Right cardiac atrium (tissue), 5 donors: ENCODE results near the gene RFFL. TPM values are rescaled to one million over a fixed set of nuclear protein-coding genes. Genes with fewer than 3 reads are reported as not detected.
"Not testable (repeated sequence)": the region's sequence is repeated elsewhere in the genome, so short reads cannot be mapped to it uniquely, and the experiment has no call there.

Source experiments
- ATAC-seq, 2 donors: fragments of 200-7000 bp; cut with Tn5 transposase; one replicate each; pipeline versions ENCODE4 v1.8.0 to v1.9.1; 2020; ENCODE audit warnings: moderate library complexity in 2 of 2, mild to moderate bottlenecking in 1 of 2
- DNase-seq, 3 donors: peaks; one replicate each; pipeline ENCODE4 v3.0.0-alpha.2; 2020
- H3K27ac ChIP-seq: one replicate; pipeline ENCODE4 v1.5.1; 2013; ENCODE audit warnings: mild to moderate bottlenecking, low read length, control low read depth, moderate library complexity
- H3K27me3 ChIP-seq: one replicate; pipeline ENCODE4 v1.6.1; 2013; ENCODE audit not compliant: control insufficient read depth, insufficient read depth
- H3K4me1 ChIP-seq: one replicate; pipeline ENCODE4 v1.6.1; 2013; ENCODE audit warnings: low read length; ENCODE audit not compliant: control insufficient read depth, insufficient read depth
- H3K4me3 ChIP-seq: one replicate; pipeline ENCODE4 v1.5.1; 2013; ENCODE audit warnings: low read length, control low read depth
- H3K9me3 ChIP-seq: one replicate; pipeline ENCODE4 v1.6.1; 2013; ENCODE audit warnings: low read length; ENCODE audit not compliant: control insufficient read depth
- WGBS: extraction: QIAGEN DNeasy Blood & Tissue Kit; methylation state at CpG from one replicate; pipeline ENCODE4 v1.1.7; 2013; 5-methylcytosine and 5-hydroxymethylcytosine counted together
- intact Hi-C, 4 donors: fragments of 100-400 bp; cut with DNase I; formaldehyde crosslinking; loops; one replicate each; pipeline versions ENCODE4 v1.11.0 to v1.14.0; 2022 to 2023
- polyA plus RNA-seq: library from polyadenylated mRNA; stranded (reverse); fragments of 200-250 nt; gene quantifications from one replicate; pipeline ENCODE4 v1.2.3, GENCODE V29; 2013
- total RNA-seq, 4 donors: library from RNA; stranded (reverse); fragmentation: NEBNext Ultra II Directional; extraction: Animal tissue kit (Norgen Biotek cat#: 25700); gene quantifications; one replicate each; pipeline ENCODE4 v1.2.1, GENCODE V29; 2021
- donor health status: healthy with polysubstance abuse.
- donor health status: DM: no; HTN: yes; CAD: no.
- donor health status: DM: no; HTN: no; CAD: no.
- donor health status: DM: no; HTN: yes; CAD: no; lungs with severe emphysema.
- donor health status: DM: yes; HTN: yes; CAD: no.

Gene RFFL
- total and polyA plus RNA-seq, 5 donors = 5.7 to 20.0 (median 18.0) TPM

GRCh38 chr17:35002876-35003551, 60.5 kb downstream of the RFFL start:
- DNase-seq (peak; percentile 34 to 77 (median 69)), ATAC-seq (peak; percentile 56 to 80)
- H3K9me3 ChIP-seq = no peaks in the 10 kb centered on the region
- no peak overlapping the region for H3K4me3 ChIP-seq
- H3K27me3 ChIP-seq = no peaks in the 10 kb centered on the region
- H3K4me1 ChIP-seq = no peaks in the 10 kb centered on the region
- H3K27ac ChIP-seq = peak overlapping the region; percentile 40
- intact Hi-C loops = loop anchor here in 1 of 4 donors (10.0 kb wide), 1 partner anchor 62 kb away; the partner anchor contains the start of gene RFFL
- 67% methylated on average over 15 of the region's 15 CpGs for WGBS

- intact Hi-C loops = loop anchor here in 1 of 4 donors (10.0 kb wide), 1 partner anchor 63 kb away; the partner anchor contains the start of gene RFFL
- Histone ChIP-seq H3K27ac (no peak overlapping the region), H3K4me3 (no peak overlapping the region), H3K27me3 (no peaks in the 10 kb centered on the region), H3K4me1 (peaks cover 2% of the 10 kb centered on the region), H3K9me3 (no peaks in the 10 kb centered on the region)
- ATAC-seq (no peak), DNase-seq (no peak)
- 82% methylated on average over 2 of the region's 2 CpGs for WGBS
Measured at GRCh38 chr17:35001549-35001948, 62.0 kb downstream of the RFFL start.

GRCh38 chr17:35000965-35001364, 62.5 kb downstream of the RFFL start:
- not testable (repeated sequence) for DNase-seq, ATAC-seq, H3K9me3 ChIP-seq, H3K27ac ChIP-seq, H3K27me3 ChIP-seq, H3K4me1 ChIP-seq, H3K4me3 ChIP-seq
- WGBS = 90% methylated on average over 14 of the region's 14 CpGs
- intact Hi-C loops = loop anchor here in 1 of 4 donors (10.0 kb wide), 1 partner anchor 64 kb away; the partner anchor contains the start of gene RFFL

- Histone ChIP-seq H3K9me3 (no peaks in the 10 kb centered on the region), H3K4me3 (no peak overlapping the region), H3K27me3 (no peaks in the 10 kb centered on the region), H3K4me1 (peaks cover 2% of the 10 kb centered on the region), H3K27ac (no peak overlapping the region)
- 96% methylated on average over 2 of the region's 2 CpGs for WGBS
- no peak for DNase-seq
- ATAC-seq = no peak
- intact Hi-C loops = loop anchor here (5.0 to 10.0 kb wide), 4 partner anchors 85 to 123 kb away; partner anchors contain the start of genes FNDC8 (in 1 of the 4) and RAD51D (in 1 of the 4)
Measured at GRCh38 chr17:34999456-34999855, 64.1 kb downstream of the RFFL start.

- Histone ChIP-seq H3K4me3 (no peak overlapping the region), H3K27me3 (no peaks in the 10 kb centered on the region), H3K4me1 (peaks cover 2% of the 10 kb centered on the region), H3K27ac (no peak overlapping the region), H3K9me3 (no peaks in the 10 kb centered on the region)
- peak; percentile 81 to 82 for ATAC-seq
- DNase-seq = peak; percentile 43 to 82 (median 82)
- 54% methylated on average over 5 of the region's 5 CpGs for WGBS
- intact Hi-C loops = loop anchor here (5.0 to 10.0 kb wide), 4 partner anchors 87 to 124 kb away; partner anchors contain the start of genes FNDC8 (in 1 of the 4) and RAD51D (in 1 of the 4)
Measured at GRCh38 chr17:34998205-34998604, 65.3 kb downstream of the RFFL start.

- Histone ChIP-seq H3K4me1 (peaks cover 2% of the 10 kb centered on the region), H3K27ac (no peak overlapping the region), H3K27me3 (no peaks in the 10 kb centered on the region), H3K4me3 (no peak overlapping the region), H3K9me3 (no peaks in the 10 kb centered on the region)
- WGBS = 38% methylated on average over 11 of the region's 11 CpGs
- intact Hi-C loops = loop anchor here (5.0 to 10.0 kb wide), 4 partner anchors 87 to 125 kb away; partner anchors contain the start of genes FNDC8 (in 1 of the 4) and RAD51D (in 1 of the 4)
- ATAC-seq (peak; percentile 72 to 74), DNase-seq (peak; percentile 58 to 79 (median 65))
Measured at GRCh38 chr17:34997355-34997862, 66.1 kb downstream of the RFFL start.

GRCh38 chr17:34996422-34997285, 66.9 kb downstream of the RFFL start:
- 73% methylated on average over 3 of the region's 3 CpGs for WGBS
- no peak overlapping the region for H3K4me3 ChIP-seq
- no peaks in the 10 kb centered on the region for H3K27me3 ChIP-seq
- no peaks in the 10 kb centered on the region for H3K9me3 ChIP-seq
- intact Hi-C loops = loop anchor here (5.0 to 10.0 kb wide), 4 partner anchors 88 to 126 kb away; partner anchors contain the start of genes FNDC8 (in 1 of the 4) and RAD51D (in 1 of the 4)
- peaks cover 2% of the 10 kb centered on the region for H3K4me1 ChIP-seq
- DNase-seq = no peak
- no peak overlapping the region for H3K27ac ChIP-seq
- ATAC-seq = no peak

- H3K4me3 ChIP-seq = no peak overlapping the region
- no peaks in the 10 kb centered on the region for H3K27me3 ChIP-seq
- no peaks in the 10 kb centered on the region for H3K9me3 ChIP-seq
- DNase-seq (no peak), ATAC-seq (no peak)
- H3K4me1 ChIP-seq = peaks cover 4% of the 10 kb centered on the region
- no peak overlapping the region for H3K27ac ChIP-seq
- intact Hi-C loops = loop anchor here in 2 of 4 donors (10.0 kb wide), 2 partner anchors 92 to 122 kb away; partner anchors contain the start of gene RAD51D (in 1 of the 2)
- 73% methylated on average over 2 of the region's 2 CpGs for WGBS
Measured at GRCh38 chr17:34993031-34993430, 70.5 kb downstream of the RFFL start.

- no peak overlapping the region for H3K27ac ChIP-seq
- H3K27me3 ChIP-seq = no peaks in the 10 kb centered on the region
- intact Hi-C loops = loop anchor here in 2 of 4 donors (10.0 kb wide), 2 partner anchors 93 to 123 kb away; partner anchors contain the start of gene RAD51D (in 1 of the 2)
- ATAC-seq (no peak), DNase-seq (no peak)
- 92% methylated on average over 3 of the region's 3 CpGs for WGBS
- no peak overlapping the region for H3K4me3 ChIP-seq
- peaks cover 2% of the 10 kb centered on the region for H3K4me1 ChIP-seq
- no peaks in the 10 kb centered on the region for H3K9me3 ChIP-seq
Measured at GRCh38 chr17:34991606-34992005, 71.9 kb downstream of the RFFL start.

- intact Hi-C loops = loop anchor here in 2 of 4 donors (10.0 kb wide), 2 partner anchors 94 to 124 kb away; partner anchors contain the start of gene RAD51D (in 1 of the 2)
- 50% methylated on average over 6 of the region's 6 CpGs for WGBS
- DNase-seq = no peak
- no peaks in the 10 kb centered on the region for H3K9me3 ChIP-seq
- peak; percentile 29 to 32 for ATAC-seq
- no peak overlapping the region for H3K4me3 ChIP-seq
- no peaks in the 10 kb centered on the region for H3K27me3 ChIP-seq
- no peak overlapping the region for H3K27ac ChIP-seq
- peaks cover 2% of the 10 kb centered on the region for H3K4me1 ChIP-seq
Measured at GRCh38 chr17:34990921-34991365, 72.6 kb downstream of the RFFL start.
